Liver (tissue), 3 donors: ENCODE results near the gene TOMM22.

ENCODE experiments used
- JUND ChIP-seq, 2 donors: IDR thresholded peaks; 2 replicates each; pipeline ENCODE4 v1.6.1; 2016; ENCODE audit warnings: antibody characterized with exemption in 2 of 2
- SP1 ChIP-seq: IDR thresholded peaks from 2 replicates; pipeline ENCODE4 v1.6.1; 2018; ENCODE audit warnings: antibody characterized with exemption, mild to moderate bottlenecking
- TF ChIP-seq, protein P1 (sequence below): IDR thresholded peaks from 2 replicates; pipeline ENCODE4 v1.6.1; 2016; ENCODE audit warnings: antibody characterized with exemption
- TF ChIP-seq, protein P2 (sequence below): fragments of 150-350 bp; IDR thresholded peaks from 2 replicates; pipeline ENCODE4 v1.5.1; 2017; ENCODE audit warnings: improper control_type of control experiment, low read depth, low read length; ENCODE audit not compliant: missing input control
- TF ChIP-seq, protein P3 (sequence below): IDR thresholded peaks from 2 replicates; pipeline ENCODE4 v1.6.1; 2016; ENCODE audit warnings: antibody characterized with exemption
- donor health status: healthy.
- donor health status: healthy.

DNA sequence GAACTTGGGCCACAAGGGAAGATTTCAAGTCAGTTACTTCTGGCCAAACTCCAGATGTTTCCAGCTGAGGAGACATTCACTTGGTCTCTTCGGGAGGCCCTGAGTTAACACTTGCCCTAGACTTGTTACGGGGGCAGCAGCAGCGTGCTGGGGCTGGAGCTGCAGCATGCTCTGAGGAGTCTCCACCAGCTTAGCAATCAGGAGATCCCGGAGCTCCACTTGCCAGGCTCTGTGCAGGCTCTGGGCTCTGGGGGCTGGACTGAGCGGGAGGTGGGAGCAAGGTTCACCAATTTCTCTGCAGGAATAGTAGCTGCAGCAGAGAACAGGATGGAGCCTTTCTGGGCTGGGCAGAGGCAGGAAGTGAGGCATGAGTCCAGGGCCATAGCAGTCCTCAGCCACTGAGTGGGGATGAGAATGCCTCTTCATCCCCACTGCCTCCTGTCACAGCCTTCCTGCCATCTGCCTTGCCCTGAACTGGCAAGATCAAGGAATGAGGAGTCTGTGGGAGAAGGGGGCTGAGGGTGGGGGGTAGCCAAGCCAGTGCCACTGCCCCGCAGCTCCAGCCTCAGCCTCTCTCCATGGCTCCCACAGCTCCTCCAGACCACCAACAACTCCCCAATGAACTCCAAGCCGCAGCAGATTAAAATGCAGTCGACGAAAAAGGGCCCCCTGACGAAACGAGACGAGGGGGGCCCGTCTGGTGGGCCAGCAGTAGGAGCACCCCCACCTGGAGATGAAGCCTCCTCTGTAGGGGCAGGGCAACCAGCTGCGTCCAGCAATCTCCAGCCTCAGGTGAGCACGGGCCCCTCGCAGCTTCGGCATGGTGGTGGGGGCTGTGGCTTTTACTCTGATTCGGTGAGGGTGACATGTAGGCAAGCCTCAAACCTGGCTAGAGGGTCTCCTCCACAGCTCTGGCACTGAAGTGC is 47.4 kb downstream of the TOMM22 start:
- TF ChIP-seq, protein P1, sequence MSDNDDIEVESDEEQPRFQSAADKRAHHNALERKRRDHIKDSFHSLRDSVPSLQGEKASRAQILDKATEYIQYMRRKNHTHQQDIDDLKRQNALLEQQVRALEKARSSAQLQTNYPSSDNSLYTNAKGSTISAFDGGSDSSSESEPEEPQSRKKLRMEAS = no peak
- TF ChIP-seq SP1 = no peak
- no peak for TF ChIP-seq JUND (IDR thresholded peaks at IDR 0.05)
- TF ChIP-seq, protein P2, sequence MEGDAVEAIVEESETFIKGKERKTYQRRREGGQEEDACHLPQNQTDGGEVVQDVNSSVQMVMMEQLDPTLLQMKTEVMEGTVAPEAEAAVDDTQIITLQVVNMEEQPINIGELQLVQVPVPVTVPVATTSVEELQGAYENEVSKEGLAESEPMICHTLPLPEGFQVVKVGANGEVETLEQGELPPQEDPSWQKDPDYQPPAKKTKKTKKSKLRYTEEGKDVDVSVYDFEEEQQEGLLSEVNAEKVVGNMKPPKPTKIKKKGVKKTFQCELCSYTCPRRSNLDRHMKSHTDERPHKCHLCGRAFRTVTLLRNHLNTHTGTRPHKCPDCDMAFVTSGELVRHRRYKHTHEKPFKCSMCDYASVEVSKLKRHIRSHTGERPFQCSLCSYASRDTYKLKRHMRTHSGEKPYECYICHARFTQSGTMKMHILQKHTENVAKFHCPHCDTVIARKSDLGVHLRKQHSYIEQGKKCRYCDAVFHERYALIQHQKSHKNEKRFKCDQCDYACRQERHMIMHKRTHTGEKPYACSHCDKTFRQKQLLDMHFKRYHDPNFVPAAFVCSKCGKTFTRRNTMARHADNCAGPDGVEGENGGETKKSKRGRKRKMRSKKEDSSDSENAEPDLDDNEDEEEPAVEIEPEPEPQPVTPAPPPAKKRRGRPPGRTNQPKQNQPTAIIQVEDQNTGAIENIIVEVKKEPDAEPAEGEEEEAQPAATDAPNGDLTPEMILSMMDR = no peak
- TF ChIP-seq, protein P3, sequence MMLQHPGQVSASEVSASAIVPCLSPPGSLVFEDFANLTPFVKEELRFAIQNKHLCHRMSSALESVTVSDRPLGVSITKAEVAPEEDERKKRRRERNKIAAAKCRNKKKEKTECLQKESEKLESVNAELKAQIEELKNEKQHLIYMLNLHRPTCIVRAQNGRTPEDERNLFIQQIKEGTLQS = no peak
